ENCODE measurements around the gene LSAMP. TPM values are rescaled to one million over a fixed set of nuclear protein-coding genes. Genes with fewer than 3 reads are reported as not detected.

LSAMP gene
- total RNA-seq, 2 donors from 2014 or later = 1.7 to 2.1 TPM

- H3K27ac ChIP-seq = no peak overlapping the region
- no peaks in the 10 kb centered on the region for H3K9me3 ChIP-seq
- no peaks in the 10 kb centered on the region for H3K4me1 ChIP-seq
- TF ChIP-seq, protein P1, sequence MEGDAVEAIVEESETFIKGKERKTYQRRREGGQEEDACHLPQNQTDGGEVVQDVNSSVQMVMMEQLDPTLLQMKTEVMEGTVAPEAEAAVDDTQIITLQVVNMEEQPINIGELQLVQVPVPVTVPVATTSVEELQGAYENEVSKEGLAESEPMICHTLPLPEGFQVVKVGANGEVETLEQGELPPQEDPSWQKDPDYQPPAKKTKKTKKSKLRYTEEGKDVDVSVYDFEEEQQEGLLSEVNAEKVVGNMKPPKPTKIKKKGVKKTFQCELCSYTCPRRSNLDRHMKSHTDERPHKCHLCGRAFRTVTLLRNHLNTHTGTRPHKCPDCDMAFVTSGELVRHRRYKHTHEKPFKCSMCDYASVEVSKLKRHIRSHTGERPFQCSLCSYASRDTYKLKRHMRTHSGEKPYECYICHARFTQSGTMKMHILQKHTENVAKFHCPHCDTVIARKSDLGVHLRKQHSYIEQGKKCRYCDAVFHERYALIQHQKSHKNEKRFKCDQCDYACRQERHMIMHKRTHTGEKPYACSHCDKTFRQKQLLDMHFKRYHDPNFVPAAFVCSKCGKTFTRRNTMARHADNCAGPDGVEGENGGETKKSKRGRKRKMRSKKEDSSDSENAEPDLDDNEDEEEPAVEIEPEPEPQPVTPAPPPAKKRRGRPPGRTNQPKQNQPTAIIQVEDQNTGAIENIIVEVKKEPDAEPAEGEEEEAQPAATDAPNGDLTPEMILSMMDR (IDR thresholded peaks at IDR 0.05) = no peak
- H3K4me3 ChIP-seq = no peak overlapping the region
- H3K36me3 ChIP-seq = no peaks in the 10 kb centered on the region
- H3K27me3 ChIP-seq = no peaks in the 10 kb centered on the region
- DNase-seq (ENCODE audit: low spot score) = no peak
Observed at GRCh38 chr3:116413319-116413718, 32.0 kb downstream of the LSAMP start.

DNA sequence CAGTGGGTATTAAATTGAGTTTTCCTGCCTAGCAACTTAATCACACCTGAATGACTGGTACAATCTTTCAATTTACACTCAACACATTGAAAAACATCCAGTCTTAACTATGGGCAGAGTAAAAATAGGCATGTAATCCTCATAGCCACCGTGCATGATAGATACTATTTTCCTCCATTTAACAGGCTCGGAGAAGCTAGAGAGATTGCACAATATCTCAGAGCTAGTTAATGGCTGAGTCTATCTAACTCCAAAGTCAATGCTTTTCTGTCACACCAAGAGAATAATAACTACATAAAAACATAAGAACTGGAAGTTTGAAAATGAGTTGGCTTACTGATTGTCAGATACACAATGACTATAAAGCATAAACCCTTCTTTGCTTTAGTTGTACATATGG lies 36.8 kb downstream of the LSAMP start:
- TF ChIP-seq, protein P1 (IDR thresholded peaks at IDR 0.05) = no peak
- Histone ChIP-seq H3K27ac (no peak overlapping the region), H3K36me3 (no peaks in the 10 kb centered on the region), H3K9me3 (no peaks in the 10 kb centered on the region), H3K4me3 (no peak overlapping the region), H3K27me3 (no peaks in the 10 kb centered on the region), H3K4me1 (no peaks in the 10 kb centered on the region)
- no peak for DNase-seq (ENCODE audit: low spot score)

- Histone ChIP-seq H3K4me1 (no peaks in the 10 kb centered on the region), H3K27me3 (no peaks in the 10 kb centered on the region), H3K9me3 (no peaks in the 10 kb centered on the region), H3K36me3 (no peaks in the 10 kb centered on the region), H3K4me3 (no peak overlapping the region), H3K27ac (no peak overlapping the region)
- TF ChIP-seq, protein P1 (IDR thresholded peaks at IDR 0.05) = no peak
- no peak for DNase-seq (ENCODE audit: low spot score)
Observed at GRCh38 chr3:116405231-116405630, 40.1 kb downstream of the LSAMP start.

DNA sequence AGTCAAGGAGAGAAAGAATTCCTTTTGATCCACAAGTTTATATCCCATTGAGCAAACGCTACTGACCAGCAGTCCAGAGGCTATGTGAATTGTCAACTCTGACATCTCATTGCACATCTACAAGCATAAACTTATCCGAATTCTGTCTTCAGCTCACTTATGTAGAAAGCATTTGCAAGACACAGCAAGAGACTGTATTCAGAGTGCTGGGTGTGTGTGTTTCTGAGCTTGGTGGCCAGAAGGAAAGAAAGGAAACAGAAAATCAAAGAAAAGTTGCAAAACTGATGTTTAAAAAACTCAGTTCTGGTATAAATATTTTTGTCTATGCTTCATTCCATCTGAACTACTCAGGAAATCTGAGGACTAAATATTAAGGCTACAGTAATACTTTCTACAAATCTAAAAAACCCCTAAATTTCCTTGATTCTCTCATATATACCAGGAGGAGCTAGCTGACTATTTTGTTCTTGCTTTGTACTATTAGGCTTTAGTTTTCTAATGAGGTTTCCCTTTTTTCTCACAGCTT lies 45.5 kb downstream of the LSAMP start:
- no peaks in the 10 kb centered on the region for H3K36me3 ChIP-seq
- TF ChIP-seq, protein P1 (IDR thresholded peaks at IDR 0.05) = no peak
- no peak for DNase-seq (ENCODE audit: low spot score)
- H3K27me3 ChIP-seq = no peaks in the 10 kb centered on the region
- H3K9me3 ChIP-seq = no peaks in the 10 kb centered on the region
- no peaks in the 10 kb centered on the region for H3K4me1 ChIP-seq
- H3K27ac ChIP-seq = no peak overlapping the region
- no peak overlapping the region for H3K4me3 ChIP-seq

DNA sequence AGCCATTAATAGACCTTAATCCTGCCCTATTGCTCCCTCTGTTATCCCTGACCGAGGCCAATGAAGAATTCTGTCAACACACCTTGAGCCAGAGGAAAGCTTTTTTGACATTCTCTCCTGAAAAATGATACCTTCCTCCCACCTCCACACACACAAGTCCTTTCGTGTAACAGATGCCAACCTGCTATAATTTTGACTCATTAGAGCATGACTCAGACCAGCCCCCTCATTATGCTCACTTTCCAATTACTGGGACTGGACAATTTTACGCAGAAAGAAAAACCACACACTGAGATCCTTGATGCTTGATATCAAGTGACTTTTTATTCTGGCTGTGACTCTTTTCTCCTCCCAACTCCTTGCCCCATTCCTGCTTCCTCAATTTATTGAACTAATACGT lies 50.9 kb downstream of the LSAMP start:
- H3K27me3 ChIP-seq = no peaks in the 10 kb centered on the region
- H3K4me1 ChIP-seq = no peaks in the 10 kb centered on the region
- no peak overlapping the region for H3K4me3 ChIP-seq
- H3K9me3 ChIP-seq = no peaks in the 10 kb centered on the region
- DNase-seq (ENCODE audit: low spot score) = no peak
- TF ChIP-seq, protein P1 (IDR thresholded peaks at IDR 0.05) = no peak
- H3K27ac ChIP-seq = no peak overlapping the region
- no peaks in the 10 kb centered on the region for H3K36me3 ChIP-seq

DNA sequence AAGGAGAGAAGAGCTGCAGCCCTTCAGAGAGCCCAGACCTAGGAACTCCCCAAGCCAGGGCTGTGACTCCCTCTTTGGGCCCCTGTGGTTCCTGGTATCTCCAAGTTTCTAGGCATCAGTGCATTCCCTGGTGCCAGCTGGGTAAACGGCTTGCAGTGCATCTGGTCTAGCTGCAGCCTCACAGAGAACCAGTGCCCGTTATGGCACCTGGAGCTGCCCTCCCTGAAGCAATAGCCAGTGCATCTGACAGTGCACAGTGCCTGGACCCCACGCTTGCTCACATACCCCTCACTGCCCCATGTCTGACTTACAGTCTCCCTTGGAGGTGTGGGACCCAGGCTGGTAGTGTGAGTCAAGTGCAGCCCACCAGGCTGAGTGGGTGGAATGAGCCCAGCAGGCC lies 52.1 kb downstream of the LSAMP start:
- H3K27me3 ChIP-seq = no peaks in the 10 kb centered on the region
- H3K4me1 ChIP-seq = no peaks in the 10 kb centered on the region
- H3K9me3 ChIP-seq = no peaks in the 10 kb centered on the region
- no peak for DNase-seq (ENCODE audit: low spot score)
- H3K4me3 ChIP-seq = no peak overlapping the region
- H3K36me3 ChIP-seq = no peaks in the 10 kb centered on the region
- H3K27ac ChIP-seq = no peak overlapping the region
- TF ChIP-seq, protein P1 (IDR thresholded peaks at IDR 0.05) = no peak

Measured in right atrium auricular region (tissue), 2 donors.